Measurements from ENCODE around the gene VWA3A.
"Not testable (repeated sequence)": the region's sequence is repeated elsewhere in the genome, so short reads cannot be mapped to it uniquely, and the experiment has no call there.

Gene VWA3A

GRCh38 chr16:22089910-22090309 lies 2.4 kb upstream of the VWA3A start:
- DNase-seq (ENCODE audit: low read depth), result no peak

GRCh38 chr16:22091721-22092120 lies 620 bp upstream of the VWA3A start:
- DNase-seq (ENCODE audit: low read depth), result no peak

GRCh38 chr16:22093331-22093730 lies 990 bp downstream of the VWA3A start:
- no peak for DNase-seq (ENCODE audit: low read depth)

GRCh38 chr16:22093996-22094395 lies 1.7 kb downstream of the VWA3A start:
- DNase-seq (ENCODE audit: low read depth), result no peak

GRCh38 chr16:22098405-22099255 lies 6.3 kb downstream of the VWA3A start:
- DNase-seq (ENCODE audit: low read depth), result peak; percentile 48

GRCh38 chr16:22099256-22099975 lies 7.1 kb downstream of the VWA3A start:
- DNase-seq (ENCODE audit: low read depth), result no peak

GRCh38 chr16:22103441-22103840 lies 11.1 kb downstream of the VWA3A start:
- no peak for DNase-seq (ENCODE audit: low read depth)

- no peak for DNase-seq (ENCODE audit: low read depth)
These were observed 17.0 kb downstream of the VWA3A start for GRCh38 chr16:22109258-22109898.

GRCh38 chr16:22111629-22112028 lies 19.3 kb downstream of the VWA3A start:
- not testable (repeated sequence) for DNase-seq (ENCODE audit: low read depth)

GRCh38 chr16:22116095-22116700 lies 23.9 kb downstream of the VWA3A start:
- DNase-seq (ENCODE audit: low read depth), result no peak

GRCh38 chr16:22117609-22118008 lies 25.3 kb downstream of the VWA3A start:
- no peak for DNase-seq (ENCODE audit: low read depth)

- DNase-seq (ENCODE audit: low read depth), result no peak
These were observed 28.1 kb downstream of the VWA3A start for GRCh38 chr16:22120440-22120839.

GRCh38 chr16:22122239-22122638 lies 29.9 kb downstream of the VWA3A start:
- no peak for DNase-seq (ENCODE audit: low read depth)

- no peak for DNase-seq (ENCODE audit: low read depth)
These were observed 30.8 kb downstream of the VWA3A start for GRCh38 chr16:22123146-22123545.

- no peak for DNase-seq (ENCODE audit: low read depth)
These were observed 31.6 kb downstream of the VWA3A start for GRCh38 chr16:22123759-22124490.

GRCh38 chr16:22124583-22125284 lies 32.4 kb downstream of the VWA3A start:
- no peak for DNase-seq (ENCODE audit: low read depth)

GRCh38 chr16:22126037-22126558 lies 33.8 kb downstream of the VWA3A start:
- DNase-seq (ENCODE audit: low read depth), result peak; percentile 10

GRCh38 chr16:22128537-22128936 lies 36.2 kb downstream of the VWA3A start:
- DNase-seq (ENCODE audit: low read depth), result not testable (repeated sequence)

GRCh38 chr16:22130528-22130927 lies 38.2 kb downstream of the VWA3A start:
- DNase-seq (ENCODE audit: low read depth), result no peak

GRCh38 chr16:22132801-22133200 lies 40.5 kb downstream of the VWA3A start:
- no peak for DNase-seq (ENCODE audit: low read depth)

GRCh38 chr16:22138482-22138881 lies 46.1 kb downstream of the VWA3A start:
- DNase-seq (ENCODE audit: low read depth), result no peak
